A172 (cell line): ENCODE measurements around the gene ZNF35. TPM values are rescaled to one million over a fixed set of nuclear protein-coding genes. Genes with fewer than 3 reads are reported as not detected.
"Not testable (repeated sequence)": the region's sequence is repeated elsewhere in the genome, so short reads cannot be mapped to it uniquely, and the experiment has no call there.

ENCODE experiments used
- DNase-seq: peaks from one replicate; pipeline ENCODE4 v3.0.0-alpha.2; 2015; ENCODE audit warnings: low spot score
- total RNA-seq: library from RNA; depleted of rRNA; stranded (reverse); fragments of >200 nt; shearing (Covaris generic); gene quantifications from 2 replicates; pipeline ENCODE4 v1.2.3, GENCODE V29; 2014; rRNA removed

The ZNF35 gene
- 15.3 and 16.5 TPM in 2 replicates for total RNA-seq

DNA sequence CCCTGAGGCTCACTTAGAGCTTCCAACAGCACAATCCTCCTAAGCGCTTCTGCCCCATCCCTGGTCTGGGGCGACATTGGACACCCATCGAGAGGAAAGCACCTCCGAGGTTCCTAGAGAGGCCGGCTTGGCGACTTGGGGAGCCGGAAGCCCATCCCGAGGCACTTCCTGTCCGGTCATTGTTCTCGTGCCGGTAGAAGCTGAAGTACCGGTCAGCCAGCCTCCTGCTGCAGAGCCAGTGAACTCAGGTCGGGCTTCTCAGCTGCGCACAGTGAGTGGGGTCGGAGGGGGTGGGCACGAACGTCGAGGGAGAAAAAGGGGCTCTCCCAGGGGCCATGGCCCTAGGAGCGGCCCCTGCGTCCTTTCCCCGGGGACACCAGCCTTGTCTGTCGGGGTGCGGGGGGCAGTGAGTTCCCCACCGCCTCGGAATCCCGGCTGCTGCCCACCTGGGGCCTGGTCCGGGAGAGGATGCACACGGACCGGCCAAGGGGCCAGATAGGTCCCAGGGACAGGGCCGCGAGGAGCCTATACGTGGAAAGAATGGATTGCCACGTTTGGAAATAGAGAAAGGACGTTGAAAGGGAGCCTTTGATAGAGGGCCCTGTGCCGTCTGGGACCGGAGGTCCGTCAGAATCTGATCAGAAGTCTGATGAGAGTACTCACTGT lies at the start of gene ZNF35:
TSS of gene ZNF35 (plus strand) at position 169 of the 666 bp plus-strand sequence. CDS start 2,336 bp downstream, outside the sequence.
- DNase-seq, result peak; percentile 87

DNA sequence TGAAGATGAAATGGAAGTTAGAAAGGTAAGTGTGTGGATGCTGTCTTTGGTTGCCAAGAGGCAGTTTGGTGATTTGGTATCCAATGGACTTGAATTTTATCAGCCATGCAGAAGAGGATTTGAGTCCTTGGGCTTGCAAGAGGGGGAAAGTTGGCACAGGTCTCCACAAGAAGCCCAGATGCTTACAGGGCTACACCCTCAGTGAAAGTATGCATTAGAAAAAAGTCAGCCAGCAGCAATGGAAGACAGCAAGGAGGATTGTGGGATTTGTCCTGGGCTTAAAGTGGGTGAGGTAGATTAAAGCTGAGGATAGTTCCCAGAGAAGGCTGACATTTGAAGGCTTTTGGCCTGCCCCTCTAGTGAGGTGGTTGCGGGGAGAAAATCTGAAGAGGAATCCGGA lies 46.8 kb upstream of the ZNF35 start:
- no peak for DNase-seq

DNA sequence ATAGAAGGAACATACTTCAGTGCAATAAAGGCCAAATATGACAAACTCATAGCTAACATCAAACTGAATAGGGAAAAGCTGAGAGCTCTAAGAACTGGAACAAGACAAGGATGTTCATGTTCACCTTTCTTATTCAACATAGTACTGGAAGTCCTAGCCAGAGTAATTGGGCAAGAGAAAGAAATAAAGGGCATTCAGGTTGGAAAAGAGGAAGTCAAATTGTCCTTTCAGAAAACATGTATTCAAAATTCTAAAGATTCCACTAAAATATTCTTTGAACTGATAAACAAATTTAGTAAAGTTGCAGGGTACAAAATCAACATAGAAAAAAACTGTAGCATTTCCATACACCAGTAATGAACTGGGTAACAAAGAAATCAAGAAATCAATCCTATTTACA lies 35.9 kb upstream of the ZNF35 start:
- no peak for DNase-seq

DNA sequence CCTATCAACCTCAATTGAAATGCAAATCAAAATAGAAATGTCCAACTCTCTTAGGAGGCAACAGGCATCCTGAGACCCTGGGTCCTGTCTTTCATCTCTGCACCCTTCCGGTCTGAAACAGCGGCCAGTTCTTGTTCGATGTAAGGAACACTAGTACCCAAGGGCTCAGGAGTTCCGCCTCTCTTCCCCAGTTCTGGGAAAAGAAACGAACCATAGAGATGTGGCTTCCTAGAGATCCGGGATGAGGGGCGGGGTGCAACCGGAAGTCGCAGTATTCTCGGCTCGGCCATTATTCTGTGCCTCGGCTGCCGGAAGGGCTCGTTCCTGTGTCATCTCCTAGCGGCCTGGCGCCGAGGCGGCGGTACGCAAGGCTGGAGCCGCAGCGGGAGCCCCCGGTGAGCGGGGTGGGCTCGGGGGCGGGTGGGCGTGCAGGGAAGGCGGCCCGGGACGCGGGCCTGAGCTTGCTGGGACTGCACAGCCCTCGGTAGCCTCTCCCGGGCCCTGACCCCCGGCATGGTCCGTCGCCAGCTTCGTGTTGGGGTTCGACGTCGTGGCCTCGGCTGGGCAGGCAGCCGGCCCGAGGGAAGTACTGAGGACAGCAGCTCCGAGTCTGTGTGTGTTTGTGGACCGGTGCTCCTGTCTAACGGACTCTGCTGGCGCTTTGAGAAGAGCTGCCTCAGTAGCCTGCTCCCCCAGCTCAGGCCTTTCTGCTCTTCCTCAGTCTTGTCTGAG lies 23.6 kb upstream of the ZNF35 start, which contains the start of gene ZNF197:
TSS of gene ZNF197 (plus strand) at position 288 of the 732 bp plus-strand sequence. CDS start 4,119 bp downstream, outside the sequence.
- DNase-seq, result peak; percentile 89

DNA sequence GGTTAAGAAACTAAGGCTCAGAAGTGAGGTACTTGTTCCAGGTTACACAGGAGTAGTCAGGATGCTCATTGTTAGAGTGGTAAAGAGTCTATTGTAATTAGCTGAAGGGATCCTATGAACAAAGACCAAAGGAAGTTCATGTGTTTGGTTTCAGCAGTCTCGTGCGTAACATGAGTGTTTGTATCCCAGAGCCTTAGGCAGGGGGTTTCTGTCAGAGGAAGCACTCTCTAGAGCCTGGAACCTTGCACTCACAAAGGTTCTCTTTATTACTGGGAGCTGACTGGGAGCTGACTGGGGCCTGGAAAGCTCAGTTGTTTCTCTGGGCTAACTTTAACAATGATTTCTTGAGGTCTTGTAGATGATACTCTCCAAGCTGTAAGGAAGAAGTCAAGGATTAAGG lies 19.8 kb upstream of the ZNF35 start:
- no peak for DNase-seq

DNA sequence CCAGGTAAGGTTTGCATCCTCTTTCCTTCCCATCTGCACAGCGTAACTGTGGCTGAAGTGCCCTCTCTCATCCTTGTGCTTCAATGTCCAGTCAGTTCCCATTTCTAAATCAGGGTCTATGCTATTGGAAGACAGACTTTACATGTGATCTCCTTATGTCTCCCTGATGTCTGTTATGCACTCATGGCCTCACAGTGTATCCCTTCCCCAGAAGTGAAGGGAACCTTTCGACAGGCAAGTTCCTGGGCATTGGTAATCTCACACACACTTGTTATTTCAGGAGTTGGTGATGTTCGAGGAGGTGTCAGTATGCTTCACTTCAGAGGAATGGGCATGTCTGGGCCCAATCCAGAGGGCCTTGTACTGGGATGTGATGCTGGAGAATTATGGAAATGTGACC lies 16.3 kb upstream of the ZNF35 start:
- no peak for DNase-seq

DNA sequence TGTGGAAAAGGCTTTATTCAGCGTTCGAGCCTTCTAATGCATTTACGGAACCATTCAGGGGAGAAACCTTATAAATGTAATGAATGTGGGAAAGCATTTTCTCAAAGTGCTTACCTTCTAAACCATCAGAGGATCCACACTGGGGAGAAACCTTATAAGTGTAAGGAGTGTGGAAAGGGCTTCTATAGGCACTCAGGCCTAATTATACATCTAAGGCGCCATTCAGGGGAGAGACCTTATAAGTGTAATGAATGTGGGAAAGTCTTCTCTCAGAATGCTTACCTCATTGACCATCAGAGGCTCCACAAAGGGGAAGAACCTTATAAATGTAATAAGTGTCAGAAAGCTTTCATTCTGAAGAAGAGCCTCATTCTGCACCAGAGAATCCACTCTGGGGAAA lies 6.2 kb upstream of the ZNF35 start:
- no peak for DNase-seq

DNA sequence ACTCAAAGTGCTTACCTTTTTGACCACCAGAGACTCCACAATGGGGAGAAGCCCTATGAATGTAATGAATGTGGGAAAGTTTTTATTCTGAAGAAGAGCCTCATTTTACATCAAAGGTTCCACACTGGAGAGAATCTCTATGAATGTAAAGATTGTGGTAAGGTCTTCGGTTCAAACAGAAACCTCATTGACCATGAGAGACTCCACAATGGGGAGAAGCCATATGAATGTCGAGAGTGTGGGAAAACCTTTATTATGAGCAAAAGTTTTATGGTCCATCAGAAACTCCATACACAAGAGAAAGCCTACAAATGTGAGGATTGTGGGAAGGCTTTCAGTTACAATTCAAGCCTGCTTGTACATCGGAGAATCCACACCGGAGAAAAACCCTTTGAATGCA lies 5.5 kb upstream of the ZNF35 start:
- DNase-seq, result no peak

DNA sequence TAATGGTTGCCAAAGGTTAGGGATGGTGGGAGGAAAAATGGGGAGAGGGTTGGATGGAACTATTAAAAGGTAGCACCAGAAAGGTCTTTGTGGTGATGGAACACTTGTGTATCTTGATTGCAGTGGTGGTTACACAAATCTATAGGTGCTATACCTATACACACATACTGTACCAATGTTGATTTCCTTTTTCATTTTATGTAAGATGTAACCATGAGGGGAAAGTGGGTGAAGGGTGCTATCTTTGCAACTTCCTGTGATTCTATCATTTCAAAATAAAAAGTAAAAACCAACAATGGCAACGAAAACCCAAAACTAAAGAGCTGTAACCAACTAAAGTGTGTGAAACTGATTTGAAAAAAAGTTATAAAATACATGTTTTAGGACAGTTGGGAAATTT lies 761 bp upstream of the ZNF35 start:
- DNase-seq, result no peak

DNA sequence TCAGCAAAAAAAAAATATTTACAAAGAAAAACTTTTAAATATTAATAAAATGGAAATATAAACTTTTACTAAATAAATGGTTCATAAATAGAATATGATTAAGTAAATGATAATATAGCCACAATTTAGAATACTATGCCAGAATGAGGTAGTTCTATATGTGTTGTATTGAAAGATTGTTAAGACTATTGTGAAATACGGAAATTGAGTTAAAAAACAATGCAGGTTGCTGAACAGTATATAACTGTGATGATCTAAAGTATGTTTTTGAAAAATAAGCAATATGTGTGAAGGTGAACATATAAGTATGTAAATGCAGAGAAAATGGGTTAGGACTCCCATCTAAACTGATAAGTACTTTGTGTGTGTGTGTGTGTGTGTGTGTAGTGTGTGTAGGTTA lies 1.2 kb downstream of the ZNF35 start:
- DNase-seq, result no peak

DNA sequence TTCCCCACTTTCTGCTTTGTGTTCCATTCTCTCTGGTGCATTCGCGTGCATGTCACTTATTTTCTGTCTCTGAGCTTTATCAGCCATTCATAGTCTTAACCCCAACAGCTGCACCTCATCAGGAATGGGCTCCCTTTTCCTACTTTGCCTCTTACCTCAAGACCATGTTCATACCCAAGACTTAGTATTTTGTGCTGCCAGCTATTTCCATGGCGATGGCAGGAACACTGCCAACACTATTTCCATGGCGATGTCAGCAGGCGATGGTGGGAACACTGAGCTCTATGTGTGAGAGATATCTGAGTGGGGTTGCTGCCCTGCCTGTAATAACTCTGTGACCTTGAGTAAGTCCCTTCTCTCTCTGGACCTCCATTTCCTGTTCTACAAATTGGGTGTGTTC lies 5.5 kb downstream of the ZNF35 start:
- no peak for DNase-seq

DNA sequence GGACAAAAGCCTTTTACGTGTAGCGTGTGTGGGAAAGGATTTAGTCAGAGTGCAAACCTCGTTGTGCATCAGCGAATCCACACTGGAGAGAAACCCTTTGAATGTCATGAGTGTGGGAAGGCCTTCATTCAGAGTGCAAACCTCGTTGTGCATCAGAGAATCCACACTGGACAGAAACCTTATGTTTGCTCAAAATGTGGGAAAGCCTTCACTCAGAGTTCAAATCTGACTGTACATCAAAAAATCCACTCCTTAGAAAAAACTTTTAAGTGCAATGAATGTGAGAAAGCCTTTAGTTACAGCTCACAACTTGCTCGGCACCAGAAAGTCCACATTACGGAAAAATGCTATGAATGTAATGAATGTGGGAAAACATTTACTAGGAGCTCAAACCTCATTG lies 10.5 kb downstream of the ZNF35 start:
- DNase-seq, result no peak

DNA sequence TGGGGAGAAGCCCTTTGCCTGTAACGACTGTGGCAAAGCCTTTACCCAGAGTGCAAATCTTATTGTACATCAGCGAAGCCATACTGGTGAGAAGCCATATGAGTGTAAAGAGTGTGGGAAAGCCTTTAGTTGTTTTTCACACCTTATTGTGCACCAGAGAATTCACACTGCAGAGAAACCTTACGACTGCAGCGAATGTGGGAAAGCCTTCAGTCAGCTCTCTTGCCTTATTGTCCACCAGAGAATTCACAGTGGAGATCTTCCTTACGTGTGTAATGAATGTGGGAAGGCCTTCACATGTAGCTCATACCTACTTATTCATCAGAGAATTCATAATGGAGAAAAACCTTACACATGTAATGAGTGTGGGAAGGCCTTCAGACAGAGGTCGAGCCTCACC lies 10.9 kb downstream of the ZNF35 start:
- DNase-seq, result no peak

DNA sequence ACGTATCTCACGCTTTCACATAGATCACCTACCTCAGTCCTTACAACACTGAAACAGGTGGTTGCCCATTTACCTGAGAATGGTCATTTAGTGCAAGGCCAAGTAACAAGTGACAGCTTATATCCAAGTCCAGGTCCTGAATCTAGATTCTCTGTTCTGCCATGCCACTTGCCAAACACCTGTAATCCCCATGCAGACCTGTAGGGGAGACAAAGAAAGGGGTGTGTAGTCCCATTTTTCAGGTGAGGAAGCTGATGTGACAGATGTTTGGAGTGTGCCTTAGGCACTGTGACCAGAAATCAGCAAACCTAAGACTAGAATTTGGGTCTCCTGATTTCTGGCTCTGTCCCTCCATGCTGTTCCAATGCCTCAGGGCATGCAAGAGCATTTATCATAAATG lies 12.7 kb downstream of the ZNF35 start:
- DNase-seq, result no peak

DNA sequence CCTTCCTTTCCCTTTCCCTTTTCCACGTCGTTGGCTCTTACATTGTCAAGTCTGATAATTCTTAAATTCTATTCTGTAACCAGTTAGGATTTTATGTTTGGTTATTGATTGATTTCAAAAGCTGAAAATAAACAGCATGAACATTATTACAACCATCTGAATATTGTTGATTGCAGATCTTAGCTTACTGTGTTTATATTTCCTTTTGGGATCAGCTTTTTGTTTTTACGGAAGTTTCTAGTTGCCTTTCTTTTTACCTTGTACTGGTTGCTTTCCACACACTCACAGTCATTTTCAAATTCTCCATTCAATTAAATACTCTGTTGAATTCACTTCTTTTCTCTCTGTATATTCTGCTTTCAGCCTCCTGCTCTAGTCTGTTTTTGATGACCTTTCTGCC lies 16.6 kb downstream of the ZNF35 start:
- no peak for DNase-seq

DNA sequence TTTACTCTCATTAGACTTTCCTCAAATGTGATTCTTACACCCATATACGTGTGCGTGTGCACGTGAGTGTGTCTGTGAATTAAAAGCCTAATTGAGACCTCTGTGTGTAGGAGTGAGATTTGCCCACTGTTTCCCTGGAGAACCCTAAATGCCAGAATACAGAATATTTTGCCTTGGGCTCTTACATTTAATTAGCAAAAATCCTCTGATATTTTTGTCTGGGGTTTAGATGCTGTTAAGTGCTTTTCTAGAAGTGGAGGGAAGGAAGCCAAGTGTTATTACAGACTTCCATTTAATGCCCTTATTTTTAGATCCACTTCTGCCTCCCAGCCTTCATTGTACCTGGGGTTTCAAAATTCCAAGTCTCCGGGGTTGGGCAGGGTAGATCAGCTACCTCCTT lies 17.8 kb downstream of the ZNF35 start:
- no peak for DNase-seq

DNA sequence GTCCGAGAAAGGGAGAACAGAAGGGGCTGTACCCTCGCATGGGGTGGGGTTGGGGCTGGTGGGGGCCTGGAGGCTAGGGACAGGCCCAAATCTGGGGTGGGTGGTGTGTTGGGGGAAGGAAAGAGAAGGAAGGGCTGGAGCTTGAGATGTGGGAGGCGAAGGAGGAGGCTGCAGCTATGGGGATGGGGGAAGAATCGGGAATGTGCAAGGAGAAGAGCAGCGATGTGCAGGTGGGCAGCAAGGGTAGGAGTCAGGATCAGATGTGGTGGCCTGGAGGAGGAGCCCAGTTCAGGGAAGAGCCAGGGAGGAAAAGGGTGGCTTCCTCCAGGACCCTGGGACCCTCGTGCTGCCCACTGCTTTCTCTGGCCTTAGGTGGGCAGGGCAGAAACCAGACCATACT lies 21.2 kb downstream of the ZNF35 start:
- DNase-seq, result no peak

DNA sequence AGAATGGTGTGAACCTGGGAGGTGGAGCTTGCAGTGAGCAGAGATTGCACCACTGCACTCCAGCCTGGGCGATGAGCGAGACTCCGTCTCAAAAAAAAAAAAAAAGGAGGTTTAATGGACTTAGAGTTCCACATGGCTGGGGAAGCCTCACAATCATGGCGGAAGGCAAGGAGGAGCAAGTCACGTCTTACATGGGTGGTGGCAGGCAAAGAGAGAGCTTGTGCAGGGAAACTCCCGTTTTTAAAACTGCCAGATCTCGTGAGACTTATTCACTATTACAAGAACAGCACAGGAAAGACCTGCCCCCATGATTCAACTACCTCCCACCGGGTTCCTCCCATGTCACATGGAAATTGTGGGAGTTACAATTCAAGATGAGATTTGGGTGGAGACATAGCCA lies 24.9 kb downstream of the ZNF35 start:
- not testable (repeated sequence) for DNase-seq

DNA sequence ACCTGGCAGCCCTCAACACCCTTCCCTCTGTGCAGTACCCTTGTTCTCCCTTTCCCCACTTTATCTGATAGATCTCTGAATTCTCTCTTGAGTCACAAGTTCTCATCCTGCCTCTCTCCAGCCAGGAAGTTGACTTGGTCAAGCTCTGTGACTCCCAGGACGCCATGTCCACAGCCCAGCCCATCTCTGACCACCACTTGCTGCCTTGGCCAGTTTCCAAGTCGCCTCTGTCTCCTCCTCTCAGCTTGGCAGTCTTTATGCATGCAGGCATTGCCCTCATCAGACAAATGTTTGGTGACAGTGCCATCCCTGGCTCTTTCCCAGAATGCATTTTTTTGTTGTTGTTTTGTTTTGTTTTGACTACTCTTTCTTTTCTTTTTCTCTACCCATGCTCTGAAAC lies 25.7 kb downstream of the ZNF35 start:
- no peak for DNase-seq

DNA sequence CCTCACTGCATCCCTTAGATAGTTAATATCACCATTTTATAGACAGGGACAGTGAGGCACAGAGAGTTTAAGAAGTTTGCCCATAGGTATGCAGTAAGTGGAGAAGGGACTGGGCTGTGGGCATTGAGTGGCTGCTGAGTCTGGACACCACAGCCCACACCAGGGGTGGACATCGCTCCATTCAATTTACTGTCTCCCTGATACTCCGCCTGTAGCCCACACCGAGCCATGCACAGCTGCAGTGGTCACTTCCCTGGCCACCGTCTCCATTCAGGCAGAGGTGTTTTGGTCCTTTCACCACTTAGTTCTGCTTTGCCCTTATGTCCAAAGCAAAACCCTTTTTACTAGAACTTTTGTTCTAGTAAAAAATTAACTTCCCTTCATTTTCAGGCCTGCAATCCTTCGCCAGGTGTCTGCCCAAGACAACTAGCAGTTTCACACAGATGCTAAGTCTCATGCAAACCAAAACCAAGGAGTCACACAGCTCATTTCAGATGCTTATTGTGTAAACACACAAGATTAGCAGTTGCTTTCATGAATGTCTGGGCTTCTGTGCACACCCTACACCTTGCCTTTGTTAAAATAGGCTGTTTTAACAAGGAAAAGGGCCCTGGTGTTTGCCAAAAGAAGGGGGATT lies 30.1 kb downstream of the ZNF35 start:
- DNase-seq, result no peak

DNA sequence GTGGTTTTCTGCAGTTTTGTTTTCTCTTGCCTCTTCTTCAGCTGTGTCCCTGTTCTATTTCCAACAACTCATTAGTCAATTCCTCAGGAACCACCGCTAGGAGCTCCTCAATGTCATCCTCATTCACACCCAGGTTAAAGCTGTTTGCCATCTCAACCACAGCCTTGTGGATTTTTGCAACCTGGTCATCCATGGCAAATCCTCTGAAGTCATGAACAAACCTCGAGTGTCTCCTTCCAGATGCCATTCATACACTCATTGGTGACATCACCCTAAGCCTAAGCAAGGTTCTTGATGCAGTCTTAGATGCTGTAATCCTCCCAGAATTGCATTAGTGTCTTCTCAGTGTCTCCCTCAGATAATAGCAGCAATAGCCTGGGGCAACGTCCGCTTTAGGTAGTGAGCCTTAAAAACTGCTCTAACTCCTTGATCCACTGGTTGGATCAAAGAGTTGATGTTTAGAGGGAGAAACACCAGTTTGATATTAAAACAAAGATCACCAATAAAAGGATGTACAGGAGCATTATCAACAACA lies 32.5 kb downstream of the ZNF35 start:
- no peak for DNase-seq

DNA sequence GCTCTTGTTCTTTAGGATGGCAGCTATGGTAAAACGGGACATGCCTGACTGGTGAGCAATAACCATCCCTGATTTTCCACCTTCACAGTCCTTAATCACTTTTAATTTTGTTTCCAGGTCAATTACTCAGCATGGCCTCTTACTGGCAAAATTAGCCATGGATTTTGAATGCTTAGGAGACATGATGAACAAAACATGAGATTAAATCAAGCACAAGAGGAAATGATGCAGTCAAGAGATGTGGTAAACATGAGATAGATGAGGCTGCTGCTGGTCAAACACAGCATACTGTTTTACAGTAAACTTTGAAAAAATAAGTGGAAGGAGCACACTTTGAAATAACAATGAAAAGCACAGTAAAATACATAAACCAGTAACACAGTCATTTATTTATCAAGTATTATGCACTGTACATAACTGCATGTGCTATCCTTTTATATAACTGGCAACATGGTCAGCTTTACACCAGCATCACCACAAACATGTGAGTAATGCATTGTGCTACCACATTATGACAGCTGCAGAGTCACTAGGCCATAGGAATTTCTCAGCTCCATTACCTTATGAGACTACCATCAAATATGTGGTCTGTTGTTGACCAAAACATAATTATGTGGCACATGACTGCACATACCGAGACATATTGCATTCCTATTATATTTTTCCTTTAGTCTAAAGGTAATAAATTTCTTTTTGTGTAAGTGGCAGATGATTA lies 33.8 kb downstream of the ZNF35 start:
- peak; percentile 48 for DNase-seq
